HS-5 (cell line): ENCODE data around the gene SIPA1L2.

Experiments used
- DNase-seq: peaks from one replicate; pipeline ENCODE4 v3.0.0-alpha.2; 2012; ENCODE audit warnings: low read depth

SIPA1L2 gene

DNA sequence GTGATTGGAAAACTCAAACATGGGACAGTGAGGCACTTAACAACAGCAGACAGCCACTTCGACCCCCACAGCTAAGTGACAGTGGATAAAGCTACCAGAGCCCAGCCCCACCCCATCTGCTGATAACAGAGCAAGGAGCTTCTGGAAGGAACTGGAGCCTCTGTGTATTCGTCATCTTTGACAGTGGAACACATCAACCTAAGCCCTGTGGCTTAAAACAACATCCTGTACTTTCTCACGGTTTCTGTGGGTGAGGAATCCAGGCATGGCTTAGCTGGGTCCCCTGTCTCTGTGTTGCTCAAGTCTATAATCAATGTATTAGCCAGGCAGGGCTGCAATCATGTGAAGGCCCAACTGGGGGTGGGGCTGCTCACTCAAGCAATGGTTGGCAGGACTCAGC is 18.4 kb upstream of the SIPA1L2 start:
- DNase-seq: no peak

DNA sequence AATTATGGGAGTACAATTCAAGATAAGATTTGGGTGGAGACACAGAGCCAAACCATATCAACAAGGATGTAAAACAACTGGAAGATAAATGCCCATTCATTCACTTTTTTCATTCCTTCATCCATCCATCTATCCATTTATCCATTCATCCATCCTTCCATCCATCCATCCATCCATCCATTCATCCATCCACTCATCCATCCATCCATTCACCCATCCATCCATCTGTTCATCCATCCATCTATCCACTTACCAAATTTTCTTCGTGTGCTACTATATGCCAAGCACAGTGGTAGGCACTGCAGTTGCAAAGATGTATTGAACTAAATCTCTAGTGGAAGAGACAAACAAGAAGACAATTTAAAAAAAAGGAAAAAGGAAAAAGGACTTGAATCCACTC is 14.3 kb upstream of the SIPA1L2 start:
- DNase-seq: no peak

DNA sequence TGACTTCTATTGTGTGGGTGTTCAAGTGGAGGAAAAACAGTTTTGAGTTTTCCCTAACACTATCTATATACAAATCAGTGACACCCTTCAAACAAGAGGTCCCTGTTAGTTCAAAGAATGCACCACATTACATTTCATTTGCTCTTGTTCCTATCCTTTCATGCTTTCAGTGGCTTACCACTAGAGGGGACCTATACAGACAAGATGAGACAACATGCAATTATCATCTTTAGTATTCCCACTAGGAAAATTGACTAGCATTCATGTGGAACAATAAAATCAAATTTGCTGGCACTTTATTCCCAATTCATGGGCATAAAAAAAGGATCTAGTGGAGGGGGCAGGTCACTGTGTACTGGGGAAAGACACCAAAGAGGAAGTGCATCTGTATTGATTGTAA is 13.3 kb upstream of the SIPA1L2 start:
- no peak for DNase-seq

DNA sequence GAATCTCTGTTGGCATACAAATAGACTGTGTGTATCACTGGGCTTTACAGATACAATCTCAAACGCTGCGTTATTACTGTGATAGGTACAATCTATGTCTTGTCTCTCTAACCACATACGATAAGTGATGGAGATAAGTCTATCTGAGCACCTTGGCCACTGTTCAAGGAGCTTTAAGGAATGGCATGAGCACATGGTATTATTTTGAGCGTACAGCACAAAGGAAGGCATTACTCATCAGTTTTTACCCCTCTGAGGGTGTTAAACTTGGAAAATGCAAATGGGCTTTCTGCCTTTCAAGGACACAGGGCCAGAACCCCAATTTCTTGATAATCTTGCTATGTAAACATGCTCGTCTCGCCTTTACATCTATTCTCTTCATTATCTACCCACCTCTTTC is 11.6 kb upstream of the SIPA1L2 start:
- no peak for DNase-seq

DNA sequence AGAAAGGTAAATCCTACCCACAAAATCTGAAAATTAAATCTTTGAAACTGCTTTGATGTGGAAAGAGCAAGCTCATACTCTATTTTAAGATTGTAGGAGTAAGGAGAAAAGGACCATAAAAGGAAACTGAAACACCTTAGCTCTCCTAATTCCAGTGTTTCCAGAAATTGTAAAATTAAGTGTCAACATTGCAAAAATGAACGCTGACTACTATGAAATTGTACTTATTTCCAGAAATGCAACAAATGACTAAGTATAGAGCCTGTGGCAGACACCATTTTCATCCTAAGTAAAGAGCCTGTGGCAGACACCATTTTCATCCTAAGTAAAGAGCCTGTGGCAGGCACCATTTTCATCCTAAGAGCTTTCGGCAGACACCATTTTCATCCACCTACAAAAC is 6.9 kb upstream of the SIPA1L2 start:
- DNase-seq: no peak

DNA sequence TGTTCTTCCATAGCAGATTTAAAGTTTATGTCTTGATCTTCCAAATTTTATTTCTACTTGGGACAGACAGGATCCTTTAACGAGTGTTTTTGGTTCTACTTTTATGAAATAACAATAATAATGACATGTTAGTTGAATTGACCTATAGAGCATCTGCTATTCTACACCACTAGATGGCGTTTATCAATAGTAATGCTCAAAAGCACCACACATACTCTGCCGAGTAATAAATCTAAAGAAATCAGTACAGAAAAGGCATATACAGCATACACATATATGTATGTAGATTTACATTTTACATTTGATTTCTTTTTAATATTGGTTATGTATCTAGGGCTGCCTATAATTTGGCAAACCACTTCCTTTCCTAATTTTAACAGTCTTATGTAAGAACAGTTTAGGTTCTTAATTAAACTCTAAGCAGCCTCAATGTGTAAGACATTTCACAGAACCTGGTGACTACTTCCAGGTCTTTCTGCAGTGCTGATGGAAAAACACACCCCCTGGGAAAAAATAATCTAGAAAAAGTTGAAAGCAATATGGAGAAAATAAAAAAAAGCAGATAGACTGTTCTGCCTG is 5.9 kb upstream of the SIPA1L2 start:
- DNase-seq: no peak

DNA sequence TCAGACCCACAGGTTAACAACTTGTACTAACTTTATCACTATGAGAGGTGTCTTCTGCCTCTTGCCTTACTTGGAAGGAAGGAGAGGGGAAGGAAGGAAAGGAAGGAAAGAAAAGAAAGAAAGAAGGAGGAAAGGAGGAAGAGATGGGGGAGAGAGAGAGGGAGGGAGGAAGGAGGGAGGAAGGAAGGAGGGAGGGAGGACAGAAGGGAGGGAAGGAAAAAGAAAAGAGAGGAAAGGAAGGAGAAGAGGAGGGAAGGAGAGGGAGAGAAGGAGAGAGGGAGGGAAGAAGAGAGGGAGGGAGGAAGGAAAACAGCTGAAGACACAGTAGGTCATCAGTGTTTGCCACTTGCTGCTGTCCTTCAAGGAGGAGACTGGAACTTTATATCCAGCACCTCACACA is 5.3 kb upstream of the SIPA1L2 start:
- DNase-seq: no peak

DNA sequence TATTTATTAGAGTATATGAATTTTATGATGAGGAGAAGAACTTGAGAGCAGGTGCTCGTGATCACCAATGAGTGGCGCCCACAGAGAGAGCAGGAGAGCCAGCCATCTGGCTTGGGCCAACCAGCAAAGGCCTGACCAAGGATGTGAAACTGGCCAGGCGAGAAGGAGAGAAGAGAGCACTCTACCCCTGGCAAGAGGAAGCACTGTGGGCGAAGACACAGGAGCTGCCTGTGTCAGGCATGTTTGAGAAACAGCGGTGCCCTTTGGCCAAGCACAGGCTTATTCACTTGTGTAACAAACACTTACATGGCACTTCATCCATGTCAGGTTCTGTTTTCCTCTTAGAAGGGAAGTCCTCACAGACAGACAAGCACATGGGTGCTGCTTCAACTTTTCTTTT is 4.2 kb upstream of the SIPA1L2 start:
- no peak for DNase-seq

DNA sequence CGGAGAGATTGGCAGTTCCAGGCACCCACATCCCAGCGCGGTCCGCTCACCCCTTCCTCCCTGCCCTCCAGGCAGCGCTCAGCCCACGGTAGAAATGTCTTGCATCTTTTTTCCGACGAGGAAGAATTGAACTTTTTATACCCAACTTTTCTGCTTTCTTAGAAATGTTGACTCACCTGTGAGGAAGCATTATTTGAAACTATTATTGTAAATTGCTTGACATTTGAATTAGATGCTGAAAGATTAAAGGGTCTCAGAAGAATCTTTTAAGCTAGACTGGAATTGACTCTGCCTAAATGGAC is 912 bp upstream of the SIPA1L2 start:
- no peak for DNase-seq

DNA sequence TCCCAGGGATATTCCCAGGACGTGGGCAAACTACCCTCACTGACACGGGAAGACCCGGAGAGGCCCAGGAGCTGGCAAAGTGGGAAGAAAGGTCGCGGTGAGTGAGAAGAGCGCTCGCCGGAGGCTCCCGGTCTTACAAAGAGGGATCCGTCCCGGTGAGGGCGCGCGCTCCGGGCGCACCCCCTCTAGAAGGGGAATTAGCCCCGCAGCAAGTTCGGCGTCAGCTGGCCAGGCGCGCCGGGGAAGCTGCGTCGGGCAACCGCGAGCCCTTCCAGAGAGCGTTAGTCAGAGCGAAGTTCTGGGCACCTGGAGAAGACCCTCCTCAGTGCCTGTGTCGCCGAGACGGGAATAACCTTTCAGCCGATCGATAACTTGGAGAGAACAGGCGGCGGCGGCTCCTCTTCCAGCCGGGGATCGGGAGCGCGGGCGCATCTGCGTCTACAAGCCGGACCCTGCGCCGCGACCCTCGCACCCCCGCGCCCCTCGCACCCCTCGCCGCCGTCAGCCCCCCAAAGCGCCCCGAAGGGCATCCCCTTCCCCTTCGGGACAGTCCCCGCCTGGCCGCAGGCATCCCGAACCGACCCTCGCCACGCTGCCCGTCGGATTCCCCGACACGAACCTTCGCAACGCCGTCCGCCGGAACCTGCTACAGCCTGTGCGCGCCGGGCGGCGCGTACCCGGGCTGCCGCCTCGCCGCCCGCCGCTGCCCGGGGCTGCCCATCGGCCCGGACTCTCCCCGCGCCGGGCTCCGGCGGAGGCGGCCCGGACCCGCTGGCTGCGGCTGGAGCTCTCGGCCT is 485 bp downstream of the SIPA1L2 start:
- no peak for DNase-seq

DNA sequence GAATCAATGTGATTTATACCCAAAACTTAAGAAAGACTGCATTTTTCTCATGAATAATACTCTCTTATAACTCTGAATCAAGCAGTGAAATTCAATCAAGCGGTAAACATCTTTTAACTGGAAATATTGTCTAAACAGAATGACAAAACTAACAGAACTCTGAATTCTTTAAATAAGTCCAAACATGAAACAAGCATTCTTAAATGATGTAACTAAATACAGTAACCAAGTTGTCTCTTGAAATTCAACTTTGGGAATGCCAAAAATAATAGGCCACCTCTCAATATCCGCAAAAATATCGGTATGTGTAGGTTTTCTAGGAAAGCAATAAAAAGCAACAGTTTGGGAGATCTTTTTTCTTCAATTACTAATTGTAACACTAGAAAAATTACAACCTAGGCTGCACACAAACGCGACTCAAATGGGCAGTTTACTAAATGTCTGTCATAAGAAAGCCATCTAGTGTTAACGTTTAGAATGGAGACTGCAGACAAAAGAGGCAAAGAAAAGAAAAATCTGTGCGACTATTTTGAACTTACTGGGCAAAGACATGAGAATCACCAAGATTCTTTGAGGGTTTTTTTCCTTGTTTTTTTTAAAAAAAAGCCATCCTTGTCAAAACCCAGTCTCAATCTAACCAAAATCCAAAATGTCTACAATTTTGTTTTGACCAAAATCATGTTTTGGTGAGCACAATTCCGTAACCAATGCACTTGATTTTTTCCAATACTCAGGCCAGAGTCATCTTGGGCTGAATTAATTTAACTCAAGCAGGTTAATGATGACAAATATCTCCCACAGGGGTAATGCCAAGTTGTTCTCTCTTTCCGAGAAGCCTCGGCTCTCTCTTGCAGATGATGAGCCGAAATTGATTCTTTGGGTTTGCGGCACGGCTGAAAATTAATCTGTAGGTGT is 1.3 kb downstream of the SIPA1L2 start:
- DNase-seq: no peak

DNA sequence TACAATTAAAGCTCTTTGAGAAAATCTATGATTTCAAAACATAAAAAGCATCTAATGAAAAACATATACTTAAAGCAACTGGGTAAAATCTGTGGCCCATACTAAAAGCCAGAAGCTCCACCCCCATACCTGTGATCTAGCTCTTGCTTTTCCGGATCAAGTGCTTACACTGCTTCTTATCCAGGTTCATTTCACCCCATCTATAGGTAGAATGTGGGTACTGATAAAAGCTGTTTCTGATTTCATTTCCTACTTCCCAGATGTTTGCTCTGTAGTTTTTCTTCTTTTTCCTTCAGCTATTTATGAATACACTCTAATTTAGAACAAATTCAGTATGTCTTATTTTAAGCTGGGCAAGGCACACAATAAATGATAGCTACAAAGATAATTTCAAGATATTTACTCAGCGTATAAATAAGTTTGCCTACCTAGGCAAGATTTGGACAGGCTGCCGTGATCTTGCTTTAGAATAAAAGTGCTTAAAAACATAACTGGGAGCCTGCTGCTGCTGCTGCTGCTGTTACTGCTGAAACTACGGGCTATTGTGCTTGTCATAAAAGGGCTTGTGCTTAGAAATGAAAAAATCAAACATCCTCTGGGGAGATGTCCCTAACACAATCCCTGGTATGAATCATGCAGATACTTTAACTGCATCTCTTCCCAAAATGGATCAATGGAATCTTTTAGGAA is 2.1 kb downstream of the SIPA1L2 start:
- no peak for DNase-seq

DNA sequence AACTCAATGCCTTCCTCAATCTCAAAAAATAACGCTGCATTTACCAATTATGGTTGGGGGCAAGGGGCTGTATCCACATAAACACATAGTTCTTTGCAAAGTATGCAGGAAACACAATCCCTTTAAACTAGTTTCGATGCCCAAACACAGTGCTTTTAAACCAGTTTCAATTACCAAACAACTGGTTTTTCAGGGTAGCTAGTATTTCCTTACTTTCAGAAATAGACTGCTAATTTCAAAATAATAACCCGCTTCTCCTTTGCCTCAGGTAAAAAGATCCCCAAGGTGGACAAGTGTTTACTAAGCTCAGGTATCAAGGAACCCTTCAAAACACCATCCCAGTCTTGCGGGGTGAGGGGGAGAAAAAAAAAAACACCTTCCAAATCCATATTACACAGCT is 2.8 kb downstream of the SIPA1L2 start:
- no peak for DNase-seq

DNA sequence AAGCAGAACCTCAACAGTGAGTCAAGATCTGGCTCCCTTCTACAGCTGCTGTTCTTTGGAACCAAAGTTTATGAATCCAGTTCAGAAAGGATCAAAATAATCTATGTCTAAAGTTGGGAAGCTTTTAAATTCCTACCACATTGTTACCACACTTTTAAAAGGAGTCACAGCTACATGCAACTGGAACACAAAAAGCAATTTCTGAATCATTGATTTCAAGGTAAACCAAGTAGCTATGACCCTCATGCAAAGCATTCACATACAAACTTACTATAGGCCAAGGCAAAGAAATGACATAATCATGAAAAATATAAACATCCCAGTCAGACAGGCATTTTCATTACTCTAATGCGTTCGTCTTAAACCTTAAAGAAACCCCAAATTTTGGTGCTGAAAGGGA is 3.5 kb downstream of the SIPA1L2 start:
- no peak for DNase-seq

DNA sequence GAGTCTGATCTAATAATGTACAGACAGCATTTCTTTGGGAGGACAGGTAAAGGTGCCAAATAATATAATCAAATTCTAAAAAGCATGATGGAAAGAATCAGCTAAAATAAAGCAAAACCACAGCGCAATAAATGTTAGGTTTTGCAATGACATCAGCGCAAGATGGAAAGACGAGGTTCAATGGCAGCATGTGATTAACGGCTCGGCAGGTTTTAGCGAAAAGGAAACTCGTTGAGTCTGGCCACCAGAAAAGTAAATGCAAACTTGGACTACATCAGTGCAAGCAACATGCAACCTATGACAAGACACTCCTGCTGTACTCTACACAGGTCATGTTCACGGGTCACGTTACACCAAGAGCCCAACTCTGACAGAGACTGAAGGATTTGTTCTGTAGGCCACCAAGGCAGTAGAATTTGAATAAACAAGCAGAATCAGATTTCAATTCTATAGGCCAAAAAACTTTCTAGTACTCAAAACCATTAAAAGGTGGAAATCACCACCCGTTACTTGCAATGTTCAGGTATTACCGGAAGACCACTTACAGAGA is 4.5 kb downstream of the SIPA1L2 start:
- DNase-seq: no peak

DNA sequence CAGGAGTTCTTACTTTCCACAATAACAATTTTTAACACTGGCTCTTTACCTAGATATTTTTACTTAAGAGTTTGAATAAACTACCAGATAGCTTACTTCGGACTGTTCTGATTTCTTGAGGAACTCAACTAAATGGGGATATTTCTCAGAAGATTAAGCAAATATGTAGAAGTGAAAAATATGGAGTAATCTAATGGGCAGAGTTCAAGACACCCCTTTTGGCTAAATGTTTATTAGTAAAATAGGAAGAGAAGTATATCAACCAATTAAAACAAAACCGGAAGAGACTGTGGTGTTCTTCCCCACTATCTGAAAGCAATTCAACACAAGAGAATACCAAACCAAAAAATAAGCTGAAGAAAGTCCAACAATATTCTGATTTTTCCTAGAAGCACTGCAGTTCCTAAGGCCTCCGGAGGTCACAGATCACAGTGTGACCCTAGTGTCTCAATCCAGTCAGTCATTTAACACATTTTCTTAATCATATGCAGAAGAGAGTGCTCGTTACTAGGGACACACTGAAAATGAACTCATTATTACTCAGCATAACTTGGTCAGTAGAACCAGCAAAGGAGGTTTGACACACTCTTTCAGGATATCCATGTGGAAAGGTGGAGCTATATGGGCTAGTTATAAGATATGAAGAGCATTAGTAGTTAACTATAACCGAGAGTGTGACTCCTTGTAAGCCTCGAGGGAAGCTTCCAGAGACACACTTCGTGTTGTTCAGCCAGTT is 5.2 kb downstream of the SIPA1L2 start:
- DNase-seq: no peak

DNA sequence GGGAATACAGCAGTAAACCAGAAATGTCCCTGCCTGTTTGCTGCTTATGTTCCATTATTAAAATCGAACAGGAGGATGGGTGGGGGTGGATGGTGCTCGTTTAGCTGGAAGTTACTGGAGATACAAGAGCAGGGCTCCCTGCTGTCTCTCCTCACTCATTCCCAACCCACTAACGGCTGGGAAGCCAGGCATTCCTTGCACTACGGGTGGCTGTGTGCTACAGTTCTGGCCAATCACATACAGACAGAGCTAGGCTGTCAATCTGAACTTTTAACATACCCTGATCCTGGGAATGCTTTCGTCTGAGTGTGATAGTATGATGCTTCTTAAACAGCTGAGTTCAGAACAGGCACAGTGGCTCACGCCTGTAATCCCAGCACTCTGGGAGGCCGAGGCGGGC is 7.0 kb downstream of the SIPA1L2 start:
- no peak for DNase-seq

DNA sequence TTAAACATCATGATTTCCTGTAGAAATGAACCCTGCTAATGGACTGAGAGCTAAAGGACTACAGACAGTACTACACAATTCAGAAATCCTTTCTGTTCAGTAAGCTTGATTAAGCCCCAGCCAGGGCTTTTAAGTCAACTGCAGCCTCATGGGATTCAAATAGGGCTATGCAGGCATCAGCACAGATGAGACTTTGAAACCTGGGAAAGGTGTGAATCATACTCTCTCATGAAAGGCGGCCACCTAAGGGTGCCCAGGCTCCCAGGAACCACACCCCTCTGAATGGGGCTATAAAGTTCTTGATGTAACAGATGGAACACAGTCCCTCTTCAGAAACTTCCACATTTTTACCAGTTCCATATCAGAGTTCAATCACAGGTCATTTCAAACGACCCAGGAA is 7.6 kb downstream of the SIPA1L2 start:
- DNase-seq: no peak

DNA sequence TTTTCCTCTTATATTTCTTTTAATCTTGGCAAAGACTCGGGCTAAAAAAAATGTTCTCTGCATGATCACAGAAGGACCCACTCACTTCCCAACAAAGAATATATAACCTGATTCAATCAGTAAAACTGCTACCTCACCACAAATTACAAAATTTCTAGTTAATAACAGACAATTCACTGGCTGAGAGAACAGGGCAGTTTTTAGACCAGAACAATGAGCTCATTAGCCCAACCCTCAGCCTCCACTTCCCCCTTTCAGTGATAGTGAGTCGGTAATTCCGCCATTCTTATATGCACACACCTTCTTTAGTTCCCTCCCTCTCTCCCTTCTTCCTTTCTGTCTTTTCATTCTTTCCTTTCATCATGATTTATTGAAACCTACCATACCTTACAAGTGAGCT is 8.9 kb downstream of the SIPA1L2 start:
- DNase-seq: no peak

DNA sequence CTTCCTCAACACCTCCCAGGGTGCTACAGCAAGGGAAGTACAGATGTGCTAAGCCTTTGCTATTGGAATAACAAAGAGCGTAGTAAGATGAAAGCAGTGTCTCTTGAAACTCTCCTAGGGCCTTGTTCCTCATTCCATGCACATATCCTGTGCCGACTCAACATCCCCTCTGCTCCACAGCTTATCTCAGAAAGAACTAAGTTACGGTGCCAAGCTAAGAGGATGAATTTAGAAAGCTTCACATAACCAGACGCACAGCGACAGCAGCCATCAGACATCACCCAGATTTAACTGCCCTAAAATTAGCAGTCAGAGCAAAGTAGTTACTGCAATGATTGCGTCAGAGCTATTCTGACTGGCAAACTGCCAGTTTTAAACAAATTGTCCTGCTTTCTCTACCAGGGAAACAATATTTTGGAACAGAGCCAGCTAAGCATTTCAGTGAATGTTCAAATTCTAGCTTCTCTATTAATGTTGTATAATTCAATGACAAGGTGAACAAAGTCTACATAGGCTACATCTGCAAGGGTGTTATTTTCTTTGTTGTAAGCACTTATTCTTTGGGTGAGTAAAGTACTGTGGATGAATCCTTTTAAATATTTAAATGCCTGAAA is 9.5 kb downstream of the SIPA1L2 start:
- DNase-seq: no peak

DNA sequence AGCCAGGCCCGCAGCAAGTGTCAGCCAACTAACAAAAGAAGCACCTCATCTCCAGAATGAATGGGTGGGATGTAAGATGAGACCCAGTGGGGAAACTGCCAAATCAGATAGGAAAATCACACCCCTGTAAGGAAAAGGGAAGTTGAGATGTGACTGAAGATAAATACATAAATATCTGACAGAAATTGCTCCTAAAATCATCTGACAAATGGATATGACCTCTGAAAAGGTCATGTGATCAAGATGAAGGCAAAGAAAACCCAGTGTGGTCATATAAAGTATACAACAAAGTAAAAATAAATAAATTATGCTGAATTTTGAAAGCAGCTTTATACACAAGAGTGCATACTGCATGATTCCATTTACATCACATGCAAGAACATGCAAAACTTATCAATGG is 12.7 kb downstream of the SIPA1L2 start:
- DNase-seq: no peak
